ENCODE results near the gene HAPSTR1. TPM values are rescaled to one million over a fixed set of nuclear protein-coding genes. Genes with fewer than 3 reads are reported as not detected.

HAPSTR1 gene
- total RNA-seq, 2 donors from 2014 or later: 65.5 to 72.6 TPM

GRCh38 chr16:9094011-9094846 lies 2.8 kb downstream of the HAPSTR1 start:
- no peaks in the 10 kb centered on the region for H3K27me3 Mint-ChIP-seq
- H3K9me3 Mint-ChIP-seq: no peaks in the 10 kb centered on the region
- H3K27ac Mint-ChIP-seq: peak overlapping the region; percentile 93 to 98
- peaks cover 43% of the 10 kb centered on the region for H3K36me3 Mint-ChIP-seq
- ATAC-seq: no peak
- no peak for DNase-seq (ENCODE audit: low spot score)
- peaks cover 59 to 62% of the 10 kb centered on the region in 2 donors for H3K4me1 Mint-ChIP-seq (ENCODE audit: low read depth in 2 of 2)
- H3K4me3 Mint-ChIP-seq: peak overlapping the region; percentile 99

DNA sequence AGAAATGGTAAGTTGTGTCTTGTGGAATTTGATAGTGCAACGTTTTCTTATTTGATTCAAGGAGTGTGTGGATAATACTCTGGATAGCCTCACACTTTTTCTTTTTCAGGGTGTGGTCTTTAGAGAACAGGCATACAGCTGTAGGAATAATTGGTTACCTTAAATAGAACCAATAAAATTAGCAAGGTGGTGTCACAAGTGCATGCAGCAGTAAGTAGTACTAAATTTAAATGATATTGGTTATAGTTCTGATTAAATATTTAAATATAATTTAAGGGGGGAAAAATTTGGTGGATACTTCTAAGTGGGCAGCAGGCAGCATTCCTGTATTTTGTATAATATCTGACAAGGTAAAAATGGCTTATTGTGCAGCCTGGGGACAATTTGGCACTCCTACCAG lies 3.7 kb downstream of the HAPSTR1 start:
- H3K4me3 Mint-ChIP-seq: peak overlapping the region; percentile 99
- no peak for DNase-seq (ENCODE audit: low spot score)
- no peaks in the 10 kb centered on the region for H3K27me3 Mint-ChIP-seq
- no peaks in the 10 kb centered on the region for H3K9me3 Mint-ChIP-seq
- H3K4me1 Mint-ChIP-seq (ENCODE audit: low read depth in 2 of 2): peaks cover 62 to 65% of the 10 kb centered on the region in 2 donors
- no peak for ATAC-seq
- H3K36me3 Mint-ChIP-seq: peaks cover 53% of the 10 kb centered on the region
- peak overlapping the region; percentile 19 to 58 for H3K27ac Mint-ChIP-seq

- Mint-ChIP-seq H3K9me3 (no peaks in the 10 kb centered on the region), H3K4me1 (ENCODE audit: low read depth in 2 of 2) (peaks cover 69 to 72% of the 10 kb centered on the region in 2 donors), H3K36me3 (peaks cover 56% of the 10 kb centered on the region), H3K4me3 (peak overlapping the region; percentile 99), H3K27ac (peak overlapping the region; percentile 15 to 17), H3K27me3 (no peaks in the 10 kb centered on the region)
- DNase-seq (ENCODE audit: low spot score): no peak
- ATAC-seq: no peak
Measured at GRCh38 chr16:9095656-9096397, 4.4 kb downstream of the HAPSTR1 start.

DNA sequence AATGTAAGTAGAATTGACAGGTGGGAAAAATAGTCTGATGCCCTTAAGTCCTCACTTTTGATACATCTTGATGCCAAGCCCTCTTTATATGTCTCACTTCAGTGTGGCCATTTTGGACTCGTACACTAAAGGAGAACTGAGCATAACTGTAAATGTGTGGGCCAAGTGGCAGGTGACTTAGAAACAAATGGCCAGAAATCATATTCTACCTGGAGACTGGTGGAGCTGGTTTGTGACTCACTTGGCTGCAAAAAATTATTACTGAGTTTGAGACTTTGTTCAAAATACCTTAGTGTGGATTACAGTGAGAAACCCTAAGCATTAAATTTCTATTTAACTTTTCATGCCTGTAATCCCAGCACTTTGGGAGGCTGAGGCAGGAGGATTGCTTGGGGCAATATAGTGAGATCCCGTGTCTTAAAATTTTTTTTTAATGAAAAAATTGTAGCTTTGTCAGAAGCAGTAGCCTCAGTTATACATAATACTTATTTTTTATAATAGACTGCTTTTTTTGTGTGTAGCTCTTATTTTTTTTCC lies 5.0 kb downstream of the HAPSTR1 start:
- peaks cover 63% of the 10 kb centered on the region for H3K36me3 Mint-ChIP-seq
- peak overlapping the region; percentile 99 for H3K4me3 Mint-ChIP-seq
- ATAC-seq: no peak
- H3K27ac Mint-ChIP-seq: peak overlapping the region in 1 of 2 donors; percentile 15
- peaks cover 68 to 78% of the 10 kb centered on the region in 2 donors for H3K4me1 Mint-ChIP-seq (ENCODE audit: low read depth in 2 of 2)
- no peak for DNase-seq (ENCODE audit: low spot score)
- no peaks in the 10 kb centered on the region for H3K9me3 Mint-ChIP-seq
- no peaks in the 10 kb centered on the region for H3K27me3 Mint-ChIP-seq

GRCh38 chr16:9097266-9098219 lies 6.1 kb downstream of the HAPSTR1 start:
- Mint-ChIP-seq H3K9me3 (no peaks in the 10 kb centered on the region), H3K27me3 (no peaks in the 10 kb centered on the region), H3K4me3 (peak overlapping the region; percentile 64), H3K36me3 (peaks cover 68% of the 10 kb centered on the region), H3K27ac (peak overlapping the region; percentile 80 to 91), H3K4me1 (ENCODE audit: low read depth in 2 of 2) (peaks cover 75 to 88% of the 10 kb centered on the region in 2 donors)
- ATAC-seq (no peak), DNase-seq (ENCODE audit: low spot score) (no peak)

DNA sequence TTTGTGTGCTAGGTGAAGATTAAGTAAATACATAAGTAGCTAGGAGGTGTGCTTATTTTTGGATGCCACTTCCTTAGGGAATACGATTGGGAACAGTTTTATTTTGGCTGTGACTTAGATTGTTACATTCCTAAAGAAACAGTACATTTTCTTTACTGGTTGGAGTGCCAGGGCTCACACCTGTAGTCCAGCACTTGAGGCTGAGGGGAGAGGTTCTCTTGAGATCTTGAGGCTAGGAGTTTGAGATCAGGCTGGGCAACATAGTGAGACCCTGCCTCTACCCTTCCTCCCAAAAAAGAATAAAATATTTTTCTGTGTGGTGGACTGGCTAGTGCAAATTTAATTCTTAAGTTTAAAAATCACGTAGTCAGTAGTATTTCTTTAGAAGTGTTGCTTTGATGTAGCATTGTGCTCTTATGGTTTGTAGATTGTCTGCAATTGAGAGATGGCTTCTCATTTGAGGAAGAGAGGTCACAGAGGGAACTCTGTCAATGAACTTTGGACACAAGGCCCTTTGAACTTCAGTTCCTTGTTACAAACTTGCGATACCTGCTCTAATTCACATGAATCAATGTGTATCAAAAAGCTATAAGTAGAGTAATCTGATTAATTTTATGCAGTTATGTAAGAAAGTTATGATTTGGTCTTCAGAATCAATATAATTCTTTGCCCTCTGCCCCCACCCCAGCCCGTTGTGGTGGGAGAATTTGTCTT lies 7.1 kb downstream of the HAPSTR1 start:
- Mint-ChIP-seq H3K36me3 (peaks cover 68% of the 10 kb centered on the region), H3K27ac (peak overlapping the region; percentile 80 to 91), H3K27me3 (no peaks in the 10 kb centered on the region), H3K4me1 (ENCODE audit: low read depth in 2 of 2) (peaks cover 74 to 89% of the 10 kb centered on the region in 2 donors), H3K9me3 (no peaks in the 10 kb centered on the region), H3K4me3 (peak overlapping the region; percentile 64)
- DNase-seq (ENCODE audit: low spot score) (no peak), ATAC-seq (no peak)

DNA sequence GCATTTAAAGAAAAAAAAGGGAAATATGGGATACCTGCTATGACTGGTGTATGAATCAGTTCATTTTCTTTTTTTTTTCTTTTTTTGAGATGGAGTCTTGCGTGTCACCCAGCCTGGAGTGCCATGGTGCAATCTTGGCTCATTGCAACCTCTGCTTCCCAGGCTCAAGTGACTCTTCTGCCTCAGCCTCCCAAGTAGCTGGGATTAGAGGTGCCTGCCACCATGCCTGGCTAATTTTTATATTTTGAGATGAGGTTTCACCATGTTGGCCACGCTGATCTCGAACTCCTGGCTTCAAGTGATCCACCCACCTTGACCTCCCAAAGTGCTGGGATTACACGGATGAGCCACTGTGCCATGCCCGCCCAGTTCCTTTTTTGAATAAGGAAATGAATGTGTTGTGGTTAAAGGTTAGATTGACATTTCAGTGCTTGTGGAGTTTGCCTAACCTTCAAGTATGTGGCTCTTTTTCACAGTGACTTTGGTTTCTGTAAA lies 7.7 kb downstream of the HAPSTR1 start:
- H3K27me3 Mint-ChIP-seq: no peaks in the 10 kb centered on the region
- H3K4me1 Mint-ChIP-seq (ENCODE audit: low read depth in 2 of 2): peaks cover 76 to 91% of the 10 kb centered on the region in 2 donors
- peak; percentile 68 to 69 for ATAC-seq
- H3K36me3 Mint-ChIP-seq: peaks cover 68% of the 10 kb centered on the region
- H3K27ac Mint-ChIP-seq: peak overlapping the region; percentile 80 to 91
- peak overlapping the region; percentile 64 for H3K4me3 Mint-ChIP-seq
- DNase-seq (ENCODE audit: low spot score): no peak
- H3K9me3 Mint-ChIP-seq: no peaks in the 10 kb centered on the region

GRCh38 chr16:9102379-9102778 lies 10.9 kb downstream of the HAPSTR1 start:
- Mint-ChIP-seq H3K9me3 (no peaks in the 10 kb centered on the region), H3K27me3 (no peaks in the 10 kb centered on the region), H3K36me3 (peaks cover 74% of the 10 kb centered on the region), H3K4me3 (peak overlapping the region; percentile 78), H3K4me1 (ENCODE audit: low read depth in 2 of 2) (peaks cover 76 to 88% of the 10 kb centered on the region in 2 donors), H3K27ac (peak overlapping the region; percentile 80 to 91)
- DNase-seq (ENCODE audit: low spot score): no peak
- no peak for ATAC-seq

DNA sequence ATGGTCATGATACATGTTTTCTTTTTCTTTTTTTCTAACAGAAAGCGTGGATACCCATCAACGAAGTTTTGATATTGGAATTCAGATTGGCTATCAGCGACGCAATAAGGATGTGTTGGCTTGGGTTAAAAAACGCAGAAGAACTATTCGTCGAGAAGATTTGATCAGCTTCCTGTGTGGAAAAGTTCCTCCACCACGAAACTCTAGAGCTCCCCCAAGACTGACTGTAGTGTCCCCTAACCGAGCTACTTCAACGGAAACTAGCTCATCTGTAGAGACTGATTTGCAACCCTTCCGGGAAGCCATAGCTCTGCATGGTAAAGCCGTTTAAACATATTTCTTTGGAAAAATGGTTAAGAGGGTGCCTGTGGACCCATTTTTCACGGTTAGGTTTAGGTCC lies 11.5 kb downstream of the HAPSTR1 start:
- Mint-ChIP-seq H3K27me3 (no peaks in the 10 kb centered on the region), H3K9me3 (no peaks in the 10 kb centered on the region), H3K36me3 (peaks cover 75% of the 10 kb centered on the region), H3K27ac (peak overlapping the region; percentile 80 to 91), H3K4me3 (peak overlapping the region; percentile 78), H3K4me1 (ENCODE audit: low read depth in 2 of 2) (peaks cover 76 to 88% of the 10 kb centered on the region in 2 donors)
- ATAC-seq (peak; percentile 50 to 78), DNase-seq (ENCODE audit: low spot score) (no peak)

DNA sequence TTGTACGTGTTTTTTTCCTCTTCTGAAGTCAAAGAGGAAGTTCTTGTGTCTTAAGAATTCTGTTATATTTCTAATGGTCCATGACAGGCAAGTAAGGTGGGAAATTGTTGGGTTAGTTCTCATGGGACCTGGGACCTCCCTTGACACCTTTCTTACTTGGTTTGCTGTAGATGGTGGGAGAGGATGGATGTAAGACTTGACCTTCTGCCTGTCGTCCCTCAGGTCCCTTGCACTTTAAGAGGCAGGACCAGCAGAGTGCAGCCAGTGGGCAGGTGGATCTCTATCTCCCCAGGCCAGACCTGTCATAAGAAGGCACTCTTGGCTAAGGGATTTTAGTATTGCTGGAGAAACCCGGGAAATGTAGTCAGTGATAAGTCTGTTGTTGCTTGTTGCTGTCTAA lies 12.1 kb downstream of the HAPSTR1 start:
- peak overlapping the region; percentile 80 to 91 for H3K27ac Mint-ChIP-seq
- no peaks in the 10 kb centered on the region for H3K9me3 Mint-ChIP-seq
- H3K4me1 Mint-ChIP-seq (ENCODE audit: low read depth in 2 of 2): peaks cover 72 to 85% of the 10 kb centered on the region in 2 donors
- ATAC-seq (no peak), DNase-seq (ENCODE audit: low spot score) (no peak)
- peak overlapping the region; percentile 78 for H3K4me3 Mint-ChIP-seq
- peaks cover 70% of the 10 kb centered on the region for H3K36me3 Mint-ChIP-seq
- no peaks in the 10 kb centered on the region for H3K27me3 Mint-ChIP-seq

- Mint-ChIP-seq H3K9me3 (no peaks in the 10 kb centered on the region), H3K4me3 (peak overlapping the region; percentile 16), H3K4me1 (ENCODE audit: low read depth in 2 of 2) (peaks cover 74 to 87% of the 10 kb centered on the region in 2 donors), H3K27ac (peak overlapping the region; percentile 56 to 68), H3K36me3 (peaks cover 59% of the 10 kb centered on the region), H3K27me3 (no peaks in the 10 kb centered on the region)
- DNase-seq (ENCODE audit: low spot score) (no peak), ATAC-seq (no peak)
Measured at GRCh38 chr16:9105189-9105588, 13.7 kb downstream of the HAPSTR1 start.

Data from natural killer cell treated with Interleukin-12 subunit alpha and Interleukin-12 subunit beta and Interleukin-15 and Interleukin-18, amount 100 ng/mL, for 72 hours (primary cell).